OCI-LY1 (cell line): ENCODE data around the gene UGT1A9.
"Not testable (repeated sequence)": the region's sequence is repeated elsewhere in the genome, so short reads cannot be mapped to it uniquely, and the experiment has no call there.

ENCODE experiments used
- H2AFZ ChIP-seq: fragments of 200-600 bp; sonication (generic), shearing (Covaris generic); 2 replicates; pipeline ENCODE4 v1.6.0; 2014; ENCODE audit warnings: antibody characterized with exemption, mild to moderate bottlenecking, low read length
- H3F3A ChIP-seq: fragments of 200-600 bp; sonication (generic), shearing (Covaris generic); 2 replicates; pipeline ENCODE4 v1.6.0; 2014; ENCODE audit warnings: mild to moderate bottlenecking, antibody characterized with exemption, low read length, moderate library complexity; ENCODE audit not compliant: insufficient read depth
- H3K27ac ChIP-seq: fragments of 200-600 bp; sonication (generic); 2 replicates; pipeline ENCODE4 v1.5.1; 2014; ENCODE audit warnings: low read length, mixed run types, mild to moderate bottlenecking, low read depth; ENCODE audit not compliant: poor library complexity, severe bottlenecking
- H3K27me3 ChIP-seq: fragments of 200-600 bp; sonication (generic); 2 replicates; pipeline ENCODE4 v1.6.0; 2014; ENCODE audit warnings: antibody characterized with exemption, mild to moderate bottlenecking, low read length, moderate library complexity; ENCODE audit not compliant: insufficient read depth
- H3K36me3 ChIP-seq: fragments of 200-600 bp; sonication (generic); 2 replicates; pipeline ENCODE4 v1.6.1; 2014; ENCODE audit warnings: mild to moderate bottlenecking, antibody characterized with exemption, low read length, moderate library complexity, mixed read lengths; ENCODE audit not compliant: insufficient read depth
- H3K4me1 ChIP-seq: fragments of 200-600 bp; sonication (generic); 2 replicates; pipeline ENCODE4 v1.5.1; 2014; ENCODE audit warnings: mild to moderate bottlenecking, low read length, moderate library complexity; ENCODE audit not compliant: insufficient read depth, severe bottlenecking
- H3K4me2 ChIP-seq: fragments of 200-600 bp; sonication (generic), shearing (Covaris generic); 2 replicates; pipeline ENCODE4 v1.6.1; 2014; ENCODE audit warnings: low read length
- H3K4me3 ChIP-seq: fragments of 200-600 bp; sonication (generic); 2 replicates; pipeline ENCODE4 v1.5.1; 2014; ENCODE audit warnings: low read length, low read depth, mild to moderate bottlenecking, mixed read lengths; ENCODE audit not compliant: poor library complexity, severe bottlenecking
- H3K79me2 ChIP-seq: fragments of 200-600 bp; shearing (Covaris generic); 2 replicates; pipeline ENCODE4 v1.6.1; 2016; ENCODE audit warnings: mixed run types, low read length, mixed read lengths; ENCODE audit not compliant: insufficient read depth
- H3K9ac ChIP-seq: fragments of 200-600 bp; sonication (generic), shearing (Covaris generic); 2 replicates; pipeline ENCODE4 v1.6.1; 2014; ENCODE audit warnings: mild to moderate bottlenecking, low read length, mixed read lengths
- H3K9me2 ChIP-seq: fragments of 200-600 bp; sonication (generic), shearing (Covaris generic); 2 replicates; pipeline ENCODE4 v1.6.1; 2014; ENCODE audit warnings: low read depth, mild to moderate bottlenecking, low read length, mixed read lengths
- H3K9me3 ChIP-seq: fragments of 200-600 bp; shearing (Covaris generic); 2 replicates; pipeline ENCODE4 v1.6.1; 2014; ENCODE audit warnings: low read length, mixed read lengths
- H4K20me1 ChIP-seq: fragments of 200-600 bp; sonication (generic), shearing (Covaris generic); 2 replicates; pipeline ENCODE4 v1.6.0; 2016; ENCODE audit warnings: mild to moderate bottlenecking, low read length; ENCODE audit not compliant: insufficient read depth
- EZH2 ChIP-seq: fragments of 200-600 bp; sonication (generic), shearing (Covaris generic); IDR thresholded peaks from 2 replicates; pipeline ENCODE4 v1.8.0; 2017; ENCODE audit warnings: borderline replicate concordance, mixed run types, mild to moderate bottlenecking, antibody characterized with exemption, low read length, moderate library complexity, mixed read lengths
- TF ChIP-seq, protein P1 (sequence below): fragments of 200-600 bp; sonication (generic), shearing (Covaris generic); IDR thresholded peaks from 2 replicates; pipeline ENCODE4 v1.5.1; 2017; ENCODE audit warnings: mild to moderate bottlenecking, antibody characterized with exemption, low read length, moderate library complexity, mixed read lengths

UGT1A9 gene

GRCh38 chr2:233671290-233672161 lies at the start of gene UGT1A9:
Gene UGT1A9, plus strand, starts transcription at chr2:233671898. Its CDS starts 37 bp downstream, at chr2:233671935.
- Histone ChIP-seq H3K9me2 (no peaks in the 10 kb centered on the region), H3K9me3 (no peaks in the 10 kb centered on the region), H3K9ac (no peak within 1 kb of the TSS), H3K36me3 (no peaks in the 10 kb centered on the region), H3K4me2 (no peak within 1 kb of the TSS), H3K27ac (no peak within 1 kb of the TSS), H3K27me3 (no peaks in the 10 kb centered on the region; the same call in 1 of the 2 replicates), H3K79me2 (no peaks in the 10 kb centered on the region), H2AFZ (no peak within 1 kb of the TSS), H3F3A (no peaks in the 10 kb centered on the region), H3K4me3 (no peak within 1 kb of the TSS), H3K4me1 (no peaks in the 10 kb centered on the region), H4K20me1 (no peaks in the 10 kb centered on the region)
- TF ChIP-seq, protein P1, sequence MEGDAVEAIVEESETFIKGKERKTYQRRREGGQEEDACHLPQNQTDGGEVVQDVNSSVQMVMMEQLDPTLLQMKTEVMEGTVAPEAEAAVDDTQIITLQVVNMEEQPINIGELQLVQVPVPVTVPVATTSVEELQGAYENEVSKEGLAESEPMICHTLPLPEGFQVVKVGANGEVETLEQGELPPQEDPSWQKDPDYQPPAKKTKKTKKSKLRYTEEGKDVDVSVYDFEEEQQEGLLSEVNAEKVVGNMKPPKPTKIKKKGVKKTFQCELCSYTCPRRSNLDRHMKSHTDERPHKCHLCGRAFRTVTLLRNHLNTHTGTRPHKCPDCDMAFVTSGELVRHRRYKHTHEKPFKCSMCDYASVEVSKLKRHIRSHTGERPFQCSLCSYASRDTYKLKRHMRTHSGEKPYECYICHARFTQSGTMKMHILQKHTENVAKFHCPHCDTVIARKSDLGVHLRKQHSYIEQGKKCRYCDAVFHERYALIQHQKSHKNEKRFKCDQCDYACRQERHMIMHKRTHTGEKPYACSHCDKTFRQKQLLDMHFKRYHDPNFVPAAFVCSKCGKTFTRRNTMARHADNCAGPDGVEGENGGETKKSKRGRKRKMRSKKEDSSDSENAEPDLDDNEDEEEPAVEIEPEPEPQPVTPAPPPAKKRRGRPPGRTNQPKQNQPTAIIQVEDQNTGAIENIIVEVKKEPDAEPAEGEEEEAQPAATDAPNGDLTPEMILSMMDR = no peak
- TF ChIP-seq EZH2 = no peak

DNA sequence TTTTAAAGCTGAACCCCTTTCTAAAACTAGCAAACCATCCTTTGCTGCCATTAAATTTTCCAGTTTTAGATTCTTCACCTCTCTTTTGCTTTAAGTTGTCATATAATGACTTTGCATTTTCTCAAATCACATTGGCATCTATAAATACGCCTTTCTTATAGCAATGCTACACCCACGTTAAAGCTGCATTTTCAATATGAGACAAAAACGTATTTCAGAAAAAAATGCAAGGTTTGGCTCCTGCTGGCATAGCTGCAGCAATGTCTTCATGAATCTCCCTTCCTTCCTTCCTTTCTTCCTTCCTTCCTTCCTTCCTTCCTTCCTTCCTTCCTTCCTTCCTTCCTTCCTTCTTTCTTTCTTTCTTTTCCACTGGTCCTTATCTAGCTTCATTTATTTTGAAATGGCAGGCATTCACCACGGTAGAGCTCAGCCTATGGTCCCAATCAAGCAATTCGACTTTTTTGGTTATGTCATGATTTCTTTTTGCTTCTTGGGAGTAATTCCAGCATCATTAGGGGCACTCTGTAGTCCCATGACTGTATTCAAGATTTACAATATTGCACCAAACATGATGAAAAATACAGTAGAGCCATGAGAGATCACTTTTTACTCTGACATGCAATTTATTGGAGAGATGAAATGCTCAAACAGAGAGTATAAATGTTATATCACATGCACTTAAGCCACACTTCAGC lies 44.2 kb upstream of the UGT1A9 start:
- no peaks in the 10 kb centered on the region for H3K9me2 ChIP-seq
- H3F3A ChIP-seq = no peaks in the 10 kb centered on the region
- peaks cover 6% of the 10 kb centered on the region for H3K9me3 ChIP-seq
- H3K4me1 ChIP-seq = no peaks in the 10 kb centered on the region
- no peak overlapping the region for H2AFZ ChIP-seq
- H4K20me1 ChIP-seq = no peaks in the 10 kb centered on the region
- no peak overlapping the region for H3K27ac ChIP-seq
- no peak overlapping the region for H3K4me2 ChIP-seq
- TF ChIP-seq, protein P1 = no peak
- no peak for TF ChIP-seq EZH2
- H3K79me2 ChIP-seq = no peaks in the 10 kb centered on the region
- no peaks in the 10 kb centered on the region for H3K27me3 ChIP-seq
- H3K9ac ChIP-seq = no peak overlapping the region
- no peak overlapping the region for H3K4me3 ChIP-seq
- no peaks in the 10 kb centered on the region; the same call in 1 of the 2 replicates for H3K36me3 ChIP-seq

GRCh38 chr2:233636306-233636705 lies 35.4 kb upstream of the UGT1A9 start, which contains the start of gene UGT1A10:
Gene UGT1A10, plus strand, starts transcription at chr2:233636448. Its CDS starts 75 bp downstream, at chr2:233636523.
- H3K9me3 ChIP-seq, H3K27me3 ChIP-seq, H3K9me2 ChIP-seq: not testable (repeated sequence)

More at GRCh38 chr2:233636306-233636705, 35.4 kb upstream of the UGT1A9 start, which contains the start of gene UGT1A10:
- H3K79me2 ChIP-seq, H3K27ac ChIP-seq, H3K4me1 ChIP-seq, H3F3A ChIP-seq, H3K4me3 ChIP-seq, H2AFZ ChIP-seq, H3K36me3 ChIP-seq, H3K9ac ChIP-seq, H4K20me1 ChIP-seq: not testable (repeated sequence)
- peak within 1 kb of the TSS; percentile 29; the same call in 1 of the 2 replicates for H3K4me2 ChIP-seq
